KMS-11 (cell line): ENCODE results near the gene FDX2.
"Not testable (repeated sequence)": the region's sequence is repeated elsewhere in the genome, so short reads cannot be mapped to it uniquely, and the experiment has no call there.

Experiments used
- H2AFZ ChIP-seq: fragments of 200-600 bp; sonication (generic); 2 replicates; pipeline ENCODE4 v1.6.1; 2016; ENCODE audit warnings: antibody characterized with exemption, mixed run types, low read depth
- H3K27ac ChIP-seq: fragments of 200-600 bp; sonication (generic); 2 replicates; pipeline ENCODE4 v1.6.1; 2016; ENCODE audit warnings: mild to moderate bottlenecking, mixed run types
- H3K27me3 ChIP-seq: fragments of 200-600 bp; sonication (generic); 2 replicates; pipeline ENCODE4 v1.6.1; 2017; ENCODE audit warnings: mild to moderate bottlenecking, low read depth, mixed run types, moderate library complexity; ENCODE audit not compliant: insufficient read depth
- H3K36me3 ChIP-seq: fragments of 200-600 bp; sonication (generic); 2 replicates; pipeline ENCODE4 v1.6.1; 2017; ENCODE audit warnings: mild to moderate bottlenecking, mixed run types; ENCODE audit not compliant: insufficient read depth
- H3K4me1 ChIP-seq: fragments of 200-600 bp; sonication (generic); 2 replicates; pipeline ENCODE4 v1.6.1; 2016; ENCODE audit warnings: mild to moderate bottlenecking, low read depth, mixed run types; ENCODE audit not compliant: poor library complexity, severe bottlenecking
- H3K4me2 ChIP-seq: fragments of 200-600 bp; sonication (generic); 2 replicates; pipeline ENCODE4 v1.7.0; 2016; ENCODE audit warnings: mild to moderate bottlenecking, mixed run types
- H3K4me3 ChIP-seq: fragments of 200-600 bp; sonication (generic); IDR thresholded peaks from 2 replicates; pipeline ENCODE4 v1.6.1; 2017; ENCODE audit warnings: low read depth, low read length, mixed read lengths; ENCODE audit not compliant: insufficient read depth
- H3K79me2 ChIP-seq: fragments of 200-600 bp; sonication (generic); 2 replicates; pipeline ENCODE4 v1.6.1; 2016; ENCODE audit warnings: low read depth, mixed run types; ENCODE audit not compliant: insufficient read depth
- H3K9ac ChIP-seq: fragments of 200-600 bp; sonication (generic); 2 replicates; pipeline ENCODE4 v1.6.1; 2016; ENCODE audit warnings: mild to moderate bottlenecking, mixed run types
- H4K20me1 ChIP-seq: fragments of 200-600 bp; sonication (generic); 2 replicates; pipeline ENCODE4 v1.6.1; 2016; ENCODE audit warnings: mild to moderate bottlenecking, mixed run types; ENCODE audit not compliant: insufficient read depth
- CTCF ChIP-seq: fragments of 200-600 bp; sonication (generic); conservative IDR thresholded peaks from 2 replicates; pipeline ENCODE4 v1.6.1; 2017; ENCODE audit warnings: low read depth, mild to moderate bottlenecking, antibody characterized with exemption, low read length, moderate library complexity, mixed read lengths

The FDX2 gene

GRCh38 chr19:10339977-10340376 lies 24.2 kb upstream of the FDX2 start:
- H3K27ac ChIP-seq = no peak overlapping the region
- no peak overlapping the region for H3K4me3 ChIP-seq
- no peak overlapping the region for H2AFZ ChIP-seq

GRCh38 chr19:10339380-10339960 lies 23.7 kb upstream of the FDX2 start, which contains the start of gene ICAM3:
Gene ICAM3, minus strand, starts transcription at chr19:10339624. Its CDS starts 10 bp downstream, at chr19:10339614.
- TF ChIP-seq CTCF = no peak
- H4K20me1 ChIP-seq = no peaks in the 10 kb centered on the region
- no peak within 1 kb of the TSS for H3K4me2 ChIP-seq
- H3K36me3 ChIP-seq = no peaks in the 10 kb centered on the region
- no peaks in the 10 kb centered on the region for H3K27me3 ChIP-seq
- H3K4me3 ChIP-seq = no peak within 1 kb of the TSS
- H3K79me2 ChIP-seq = no peaks in the 10 kb centered on the region
- no peak within 1 kb of the TSS for H3K9ac ChIP-seq
- no peak within 1 kb of the TSS for H3K27ac ChIP-seq
- H2AFZ ChIP-seq = no peak within 1 kb of the TSS
- no peaks in the 10 kb centered on the region for H3K4me1 ChIP-seq

More at GRCh38 chr19:10339977-10340376, 24.2 kb upstream of the FDX2 start:
- Histone ChIP-seq H3K9ac (no peak overlapping the region), H4K20me1 (no peaks in the 10 kb centered on the region), H3K36me3 (no peaks in the 10 kb centered on the region), H3K79me2 (no peaks in the 10 kb centered on the region), H3K4me2 (no peak overlapping the region), H3K4me1 (no peaks in the 10 kb centered on the region), H3K27me3 (no peaks in the 10 kb centered on the region)
- no peak for TF ChIP-seq CTCF

GRCh38 chr19:10338940-10339339 lies 23.1 kb upstream of the FDX2 start:
- Histone ChIP-seq H3K27me3 (no peaks in the 10 kb centered on the region), H3K9ac (no peak overlapping the region), H3K27ac (no peak overlapping the region), H3K4me3 (no peak overlapping the region), H3K36me3 (no peaks in the 10 kb centered on the region), H3K79me2 (no peaks in the 10 kb centered on the region), H3K4me2 (no peak overlapping the region), H2AFZ (no peak overlapping the region), H4K20me1 (no peaks in the 10 kb centered on the region), H3K4me1 (peaks cover 4% of the 10 kb centered on the region)
- TF ChIP-seq CTCF = no peak

- not testable (repeated sequence) for H3K4me3 ChIP-seq, H3K4me2 ChIP-seq, H3K27me3 ChIP-seq, H2AFZ ChIP-seq, H3K36me3 ChIP-seq, H4K20me1 ChIP-seq, H3K27ac ChIP-seq, H3K9ac ChIP-seq
- Histone ChIP-seq H3K4me1 (peaks cover 11% of the 10 kb centered on the region), H3K79me2 (peaks cover 11% of the 10 kb centered on the region)
Observed at GRCh38 chr19:10336725-10337124, 20.9 kb upstream of the FDX2 start.

- no peaks in the 10 kb centered on the region; the same call in 1 of the 2 replicates for H3K36me3 ChIP-seq
- H3K27ac ChIP-seq = no peak overlapping the region
- H3K4me1 ChIP-seq = peaks cover 16% of the 10 kb centered on the region
- no peak overlapping the region for H2AFZ ChIP-seq
- TF ChIP-seq CTCF = no peak
- no peaks in the 10 kb centered on the region for H3K27me3 ChIP-seq
- peaks cover 22% of the 10 kb centered on the region for H3K79me2 ChIP-seq
- no peaks in the 10 kb centered on the region for H4K20me1 ChIP-seq
- no peak overlapping the region for H3K4me2 ChIP-seq
- H3K9ac ChIP-seq = no peak overlapping the region
- no peak overlapping the region for H3K4me3 ChIP-seq
Observed at GRCh38 chr19:10335352-10335985, 19.7 kb upstream of the FDX2 start.
